ENCODE results near the gene RAB9B. TPM values are rescaled to one million over a fixed set of nuclear protein-coding genes. Genes with fewer than 3 reads are reported as not detected.
"Not testable (repeated sequence)": the region's sequence is repeated elsewhere in the genome, so short reads cannot be mapped to it uniquely, and the experiment has no call there.

The RAB9B gene
- total and polyA plus RNA-seq, 8 donors: 0.76 to 11.0 (median 2.3) TPM; not detected in 1

DNA sequence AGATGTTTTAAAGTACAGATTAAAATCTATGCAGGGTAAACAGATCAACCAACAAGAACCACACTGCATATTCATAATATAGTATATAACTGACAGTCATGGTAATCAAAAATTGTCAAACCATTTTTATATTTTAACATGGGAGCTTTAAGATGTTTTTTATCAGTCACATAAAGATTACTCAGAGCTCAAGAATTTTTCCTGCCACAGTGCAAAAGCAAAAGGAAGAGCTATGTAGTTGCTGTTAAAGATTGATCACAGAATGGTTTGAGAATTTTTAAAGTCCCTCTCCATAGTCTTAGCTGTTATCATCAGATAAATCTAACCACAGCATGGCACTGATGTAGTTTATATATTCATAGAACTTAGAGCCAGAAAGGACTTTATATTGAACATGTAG is 8.5 kb downstream of the RAB9B start:
- Histone ChIP-seq H3K4me1 (no peaks in the 10 kb centered on the region), H3K4me3 (no peak overlapping the region), H3K9me3 (no peaks in the 10 kb centered on the region), H3K27ac (no peak overlapping the region), H3K36me3 (no peaks in the 10 kb centered on the region), H3K27me3 (no peaks in the 10 kb centered on the region)
- intact Hi-C loops (cut with DNase I; ENCODE audit: low total_unique reads): no loop called here
- no peak for DNase-seq
- TF ChIP-seq POLR2A (IDR thresholded peaks at IDR 0.05): no peak

DNA sequence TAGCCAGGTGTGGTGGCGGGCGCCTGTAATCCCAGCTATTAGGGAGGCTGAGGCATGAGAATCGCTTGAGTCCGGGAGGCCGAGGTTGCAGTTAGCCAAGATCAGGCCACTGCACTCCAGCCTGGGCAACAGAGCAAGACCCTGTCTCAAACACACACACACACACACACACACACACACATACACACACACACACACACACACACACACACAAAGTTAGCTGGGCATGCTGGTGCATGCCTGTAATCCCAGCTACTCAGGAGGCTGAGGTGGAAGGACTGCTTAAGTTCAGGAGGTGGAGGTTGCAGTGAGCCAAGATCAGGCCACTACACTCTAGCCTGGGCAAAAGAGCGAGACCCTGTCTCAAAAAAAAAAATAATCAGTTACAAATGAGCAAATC is 11.3 kb downstream of the RAB9B start:
- H3K4me3 ChIP-seq; H3K27me3 ChIP-seq; H3K9me3 ChIP-seq; H3K36me3 ChIP-seq; H3K27ac ChIP-seq; intact Hi-C loops (cut with DNase I; ENCODE audit: low total_unique reads); DNase-seq; H3K4me1 ChIP-seq: not testable (repeated sequence)
- 90 to 99% (median 91%) methylated on average over 1 to 6 of the region's 6 CpGs for WGBS, 5 donors

DNA sequence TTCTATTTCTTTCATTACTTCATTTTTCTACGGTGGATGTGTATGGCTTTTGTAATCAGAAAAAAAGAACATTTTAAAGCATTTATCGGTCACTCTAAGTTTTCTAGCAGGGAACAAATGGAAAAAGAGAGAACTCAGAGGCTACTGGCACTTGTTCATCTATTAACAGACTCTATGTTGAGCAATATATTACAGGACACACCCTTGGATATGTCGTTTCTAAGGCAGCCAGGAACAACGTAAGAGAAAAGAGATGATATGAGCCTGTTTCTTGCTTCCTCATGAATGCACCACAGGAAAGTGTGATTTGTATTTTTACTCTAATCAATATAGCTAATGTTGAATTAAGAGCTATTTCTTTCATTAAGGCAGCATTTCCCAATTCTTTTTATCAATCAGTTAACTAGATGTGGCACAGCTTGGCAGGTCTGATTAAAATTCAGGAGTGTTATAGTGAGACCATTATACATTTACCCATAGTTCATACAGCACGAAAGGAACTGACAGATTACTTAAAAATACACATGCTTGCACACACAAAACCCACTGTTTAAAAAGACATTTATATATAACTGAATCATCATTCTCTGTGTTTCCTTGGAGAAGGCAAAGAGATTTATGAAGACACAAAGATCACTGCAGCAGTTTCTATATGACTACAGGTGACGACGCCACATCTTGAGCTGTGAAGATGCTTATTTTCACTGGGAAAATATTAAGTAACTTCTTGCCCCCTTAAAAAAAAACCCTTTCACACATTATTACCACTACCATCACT is 13.0 kb downstream of the RAB9B start:
- Histone ChIP-seq H3K9me3 (no peaks in the 10 kb centered on the region), H3K4me3 (no peak overlapping the region), H3K27me3 (no peaks in the 10 kb centered on the region), H3K4me1 (no peaks in the 10 kb centered on the region), H3K27ac (no peak overlapping the region), H3K36me3 (no peaks in the 10 kb centered on the region)
- intact Hi-C loops (cut with DNase I; ENCODE audit: low total_unique reads): loop anchor here (10.0 kb wide), 1 partner anchor 284 kb away; no protein-coding TSS in a partner anchor
- TF ChIP-seq POLR2A (IDR thresholded peaks at IDR 0.05) (no peak), EP300 (IDR thresholded peaks at IDR 0.05) (no peak), POLR2AphosphoS5 (IDR thresholded peaks at IDR 0.05) (no peak)
- TF ChIP-seq, protein P1, sequence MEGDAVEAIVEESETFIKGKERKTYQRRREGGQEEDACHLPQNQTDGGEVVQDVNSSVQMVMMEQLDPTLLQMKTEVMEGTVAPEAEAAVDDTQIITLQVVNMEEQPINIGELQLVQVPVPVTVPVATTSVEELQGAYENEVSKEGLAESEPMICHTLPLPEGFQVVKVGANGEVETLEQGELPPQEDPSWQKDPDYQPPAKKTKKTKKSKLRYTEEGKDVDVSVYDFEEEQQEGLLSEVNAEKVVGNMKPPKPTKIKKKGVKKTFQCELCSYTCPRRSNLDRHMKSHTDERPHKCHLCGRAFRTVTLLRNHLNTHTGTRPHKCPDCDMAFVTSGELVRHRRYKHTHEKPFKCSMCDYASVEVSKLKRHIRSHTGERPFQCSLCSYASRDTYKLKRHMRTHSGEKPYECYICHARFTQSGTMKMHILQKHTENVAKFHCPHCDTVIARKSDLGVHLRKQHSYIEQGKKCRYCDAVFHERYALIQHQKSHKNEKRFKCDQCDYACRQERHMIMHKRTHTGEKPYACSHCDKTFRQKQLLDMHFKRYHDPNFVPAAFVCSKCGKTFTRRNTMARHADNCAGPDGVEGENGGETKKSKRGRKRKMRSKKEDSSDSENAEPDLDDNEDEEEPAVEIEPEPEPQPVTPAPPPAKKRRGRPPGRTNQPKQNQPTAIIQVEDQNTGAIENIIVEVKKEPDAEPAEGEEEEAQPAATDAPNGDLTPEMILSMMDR (IDR thresholded peaks at IDR 0.05): no peak
- DNase-seq: peak in 1 of 2 donors; percentile 39
- WGBS, 5 donors: 46 to 55% (median 48%) methylated on average over 7 of the region's 7 CpGs

DNA sequence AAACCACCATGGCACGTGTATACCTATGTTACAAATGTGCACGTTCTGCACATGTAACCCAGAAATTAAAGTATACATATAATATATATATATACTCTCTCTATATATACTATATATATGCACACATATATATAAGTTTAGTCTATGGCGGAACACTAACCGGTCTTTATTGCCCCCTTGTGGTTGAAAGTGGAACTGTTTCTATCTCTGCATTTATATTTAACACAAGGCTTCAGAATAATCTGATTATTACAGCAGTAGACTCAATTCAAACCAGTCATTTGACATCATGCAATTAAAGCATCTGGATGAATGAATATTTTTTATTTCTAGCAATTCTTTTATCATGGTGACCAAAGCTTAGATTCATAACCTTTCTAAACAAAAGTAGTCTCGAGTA is 14.6 kb downstream of the RAB9B start:
- Histone ChIP-seq H3K4me3 (no peak overlapping the region), H3K27ac (no peak overlapping the region), H3K36me3 (no peaks in the 10 kb centered on the region), H3K27me3 (no peaks in the 10 kb centered on the region), H3K4me1 (no peaks in the 10 kb centered on the region), H3K9me3 (no peaks in the 10 kb centered on the region)
- intact Hi-C loops (cut with DNase I; ENCODE audit: low total_unique reads): loop anchor here (10.0 kb wide), 1 partner anchor 283 kb away; no protein-coding TSS in a partner anchor
- WGBS, 5 donors: 14 to 18% (median 15%) methylated on average over 5 of the region's 5 CpGs
- TF ChIP-seq EP300 (IDR thresholded peaks at IDR 0.05): no peak
- TF ChIP-seq, protein P1 (IDR thresholded peaks at IDR 0.05): peak in 4 of 7 experiments; percentile 58 to 92 (median 84)
- peak in 1 of 2 donors; percentile 80 for DNase-seq

DNA sequence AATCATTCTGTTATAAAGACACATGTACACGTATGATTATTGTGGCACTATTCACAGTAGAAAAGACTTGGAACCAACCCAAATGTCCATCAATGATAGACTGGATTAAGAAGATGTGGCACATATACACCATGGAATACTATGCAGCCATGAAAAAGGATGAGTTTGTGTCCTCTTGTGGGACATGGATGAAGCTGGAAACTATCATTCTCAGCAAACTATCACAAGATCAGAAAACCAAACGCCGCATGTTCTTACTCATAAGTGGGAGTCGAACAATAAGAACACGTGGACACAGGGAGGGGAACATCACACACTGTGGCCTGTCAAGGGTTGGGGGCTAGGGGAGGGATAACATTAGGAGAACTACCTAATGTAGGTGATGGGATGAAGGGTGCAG is 15.0 kb downstream of the RAB9B start:
- H3K36me3 ChIP-seq, DNase-seq, H3K4me1 ChIP-seq, H3K4me3 ChIP-seq, H3K27ac ChIP-seq, H3K9me3 ChIP-seq, H3K27me3 ChIP-seq: not testable (repeated sequence)
- intact Hi-C loops (cut with DNase I; ENCODE audit: low total_unique reads): loop anchor here (10.0 kb wide), 1 partner anchor 282 kb away; no protein-coding TSS in a partner anchor
- 42 to 59% (median 48%) methylated on average over 5 of the region's 5 CpGs for WGBS, 5 donors

DNA sequence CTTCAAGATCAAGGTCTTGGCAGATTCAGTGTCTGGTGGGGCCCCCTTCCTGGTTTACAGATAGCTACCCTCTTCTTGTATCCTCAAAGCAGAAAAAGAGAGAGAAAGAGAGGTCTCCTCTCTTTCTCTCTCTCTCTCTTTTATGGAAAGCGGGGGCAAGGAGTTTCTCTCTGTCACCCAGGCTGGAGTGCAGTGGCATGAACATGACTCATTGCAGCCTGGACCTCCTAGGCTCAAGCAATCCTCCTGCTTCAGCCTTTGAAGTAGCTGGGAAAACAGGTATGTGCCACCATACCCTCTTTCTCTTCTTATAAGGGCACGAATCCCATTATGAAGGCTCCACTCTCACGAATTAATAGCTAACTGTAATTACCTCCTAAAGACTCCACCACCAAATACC is 20.2 kb downstream of the RAB9B start:
- Histone ChIP-seq H3K4me1 (no peaks in the 10 kb centered on the region), H3K36me3 (no peaks in the 10 kb centered on the region), H3K9me3 (no peaks in the 10 kb centered on the region), H3K27ac (no peak overlapping the region), H3K27me3 (peaks cover 0 to 10% (median 0%) of the 10 kb centered on the region in 3 donors), H3K4me3 (no peak overlapping the region)
- 55 to 94% (median 81%) methylated on average over 3 of the region's 3 CpGs for WGBS, 5 donors
- TF ChIP-seq, protein P1 (IDR thresholded peaks at IDR 0.05): no peak
- TF ChIP-seq POLR2AphosphoS5 (IDR thresholded peaks at IDR 0.05) (no peak), POLR2A (IDR thresholded peaks at IDR 0.05) (no peak), EP300 (IDR thresholded peaks at IDR 0.05) (no peak)
- no peak for DNase-seq
- intact Hi-C loops (cut with DNase I; ENCODE audit: low total_unique reads): loop anchor here (10.0 kb wide), 1 partner anchor 277 kb away; no protein-coding TSS in a partner anchor

Data from stomach (tissue), 9 donors.